Germinal center (tissue), 1 donor: Measurements from ENCODE around the gene MAMDC4.
"Not testable (repeated sequence)": the region's sequence is repeated elsewhere in the genome, so short reads cannot be mapped to it uniquely, and the experiment has no call there.

Source experiments
- DNase-seq: peaks from one replicate; pipeline ENCODE4 v3.0.0; 2012; ENCODE audit warnings: mixed read lengths, low spot score

MAMDC4 gene

GRCh38 chr9:136839229-136840139 lies 12.7 kb upstream of the MAMDC4 start:
- no peak for DNase-seq

DNA sequence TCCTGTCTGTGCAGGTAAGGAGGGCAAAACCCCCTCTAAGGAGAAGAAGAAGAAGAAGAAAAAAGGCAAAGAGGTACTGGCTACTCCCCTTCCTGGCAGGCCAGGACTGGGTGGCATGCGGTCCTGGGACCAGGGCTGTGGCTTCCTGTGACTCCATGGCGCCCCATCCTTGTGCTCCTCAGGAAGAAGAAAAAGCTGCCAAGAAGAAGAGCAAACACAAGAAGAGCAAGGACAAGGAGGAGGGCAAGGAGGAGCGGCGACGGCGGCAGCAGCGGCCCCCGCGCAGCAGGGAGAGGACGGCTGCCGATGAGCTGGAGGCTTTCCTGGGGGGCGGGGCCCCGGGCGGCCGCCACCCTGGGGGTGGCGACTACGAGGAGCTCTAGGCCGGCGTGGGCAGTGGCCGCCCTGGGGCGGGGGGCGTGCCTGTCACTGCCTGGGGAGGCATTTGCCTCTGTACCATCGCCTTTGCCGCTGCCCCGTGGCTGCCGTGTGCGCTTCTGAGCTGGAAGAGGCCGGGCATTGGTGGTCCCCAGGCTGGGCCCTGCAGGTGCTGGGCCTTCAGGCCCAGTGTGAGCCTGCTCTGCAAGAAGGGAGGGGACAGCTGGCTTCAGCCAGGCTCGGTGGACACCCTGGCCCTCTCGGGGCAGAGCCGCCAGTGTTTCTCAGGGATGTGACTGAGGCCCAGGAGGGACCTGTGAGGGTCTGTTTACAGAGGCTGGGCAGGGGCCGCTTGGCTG lies 11.8 kb upstream of the MAMDC4 start:
- no peak for DNase-seq

DNA sequence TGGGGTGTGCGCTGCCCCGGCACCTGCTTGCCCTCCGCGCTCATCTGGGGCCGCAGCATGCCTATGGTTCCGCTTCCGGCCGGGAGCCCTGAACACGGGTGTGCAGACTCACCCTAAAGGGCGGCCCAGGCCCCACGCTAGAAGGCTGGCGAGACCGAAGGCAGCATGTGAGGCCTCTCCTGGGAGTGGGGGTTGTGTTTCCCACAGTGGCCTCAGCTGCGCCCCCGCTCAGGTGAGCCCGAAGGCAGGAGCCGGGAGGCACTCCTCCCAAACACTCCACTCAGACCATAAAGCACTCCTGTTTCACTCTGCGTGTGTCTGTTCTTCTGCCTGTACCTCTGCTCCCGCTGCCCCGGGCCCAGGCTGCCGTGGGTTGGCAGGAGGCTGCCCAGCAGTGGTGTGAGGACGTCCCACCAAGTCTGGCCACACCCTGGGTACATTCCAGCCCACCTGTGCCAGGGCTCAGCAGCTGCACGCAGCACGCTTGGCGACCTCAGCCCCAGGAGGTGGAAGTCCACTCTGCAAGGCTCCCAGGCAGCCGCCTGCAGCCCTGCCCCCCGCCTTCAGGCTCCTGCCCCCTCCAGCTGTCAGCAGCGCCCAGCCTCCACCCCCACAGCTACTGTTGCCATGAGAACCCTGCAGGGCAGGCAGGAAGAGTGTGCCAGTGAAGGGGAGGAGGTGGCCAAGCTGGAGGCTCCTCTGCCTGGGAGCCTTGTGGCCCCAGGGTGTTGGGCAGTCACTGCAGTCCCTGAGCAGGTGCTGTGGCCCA lies 11.1 kb upstream of the MAMDC4 start:
- no peak for DNase-seq

DNA sequence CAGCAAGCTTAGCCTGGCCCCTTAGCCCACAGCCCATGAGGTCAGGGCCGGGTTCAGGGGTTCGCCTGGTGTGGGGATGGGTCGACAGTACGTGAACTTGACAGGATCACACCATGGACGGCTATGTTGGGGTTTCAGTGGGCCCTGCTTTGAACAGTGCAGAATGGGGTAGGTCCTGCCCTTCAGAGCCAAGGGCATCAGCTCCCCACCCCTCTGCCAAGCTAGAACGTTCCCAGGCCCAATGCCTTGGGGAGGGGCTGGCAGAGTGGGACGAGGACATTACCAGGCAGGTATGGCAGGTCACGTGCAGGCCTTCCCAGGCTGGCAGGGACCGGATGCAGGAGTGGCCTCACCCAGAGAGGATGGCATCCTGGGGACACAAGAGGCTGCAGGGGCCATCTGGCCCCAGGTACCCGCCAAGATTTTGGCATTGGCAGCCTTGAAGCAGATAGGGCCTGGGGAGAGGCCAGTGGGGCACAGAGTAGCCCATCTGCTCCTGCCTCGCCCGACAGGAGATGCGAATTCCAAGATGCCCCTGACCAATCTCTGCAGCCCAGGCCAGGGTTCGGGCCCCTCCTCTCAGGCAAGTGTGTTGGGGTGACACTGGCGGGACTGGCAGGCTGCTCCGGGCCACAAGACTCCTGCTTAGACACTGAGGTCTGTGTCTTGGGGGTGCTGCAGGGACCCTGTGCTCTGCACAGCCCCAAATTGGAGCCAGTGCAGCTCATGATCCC lies 10.3 kb upstream of the MAMDC4 start:
- not testable (repeated sequence) for DNase-seq

- peak; percentile 81 for DNase-seq
Observed at GRCh38 chr9:136842380-136842948, 9.7 kb upstream of the MAMDC4 start, which contains the start of gene AJM1. TSS of gene AJM1 (plus strand) at chr9:136842478. CDS start at chr9:136844415, 1,937 bp downstream.

GRCh38 chr9:136843159-136843800 lies 8.9 kb upstream of the MAMDC4 start:
- DNase-seq = not testable (repeated sequence)

- DNase-seq = not testable (repeated sequence)
Observed at GRCh38 chr9:136843801-136844740, 8.1 kb upstream of the MAMDC4 start.

DNA sequence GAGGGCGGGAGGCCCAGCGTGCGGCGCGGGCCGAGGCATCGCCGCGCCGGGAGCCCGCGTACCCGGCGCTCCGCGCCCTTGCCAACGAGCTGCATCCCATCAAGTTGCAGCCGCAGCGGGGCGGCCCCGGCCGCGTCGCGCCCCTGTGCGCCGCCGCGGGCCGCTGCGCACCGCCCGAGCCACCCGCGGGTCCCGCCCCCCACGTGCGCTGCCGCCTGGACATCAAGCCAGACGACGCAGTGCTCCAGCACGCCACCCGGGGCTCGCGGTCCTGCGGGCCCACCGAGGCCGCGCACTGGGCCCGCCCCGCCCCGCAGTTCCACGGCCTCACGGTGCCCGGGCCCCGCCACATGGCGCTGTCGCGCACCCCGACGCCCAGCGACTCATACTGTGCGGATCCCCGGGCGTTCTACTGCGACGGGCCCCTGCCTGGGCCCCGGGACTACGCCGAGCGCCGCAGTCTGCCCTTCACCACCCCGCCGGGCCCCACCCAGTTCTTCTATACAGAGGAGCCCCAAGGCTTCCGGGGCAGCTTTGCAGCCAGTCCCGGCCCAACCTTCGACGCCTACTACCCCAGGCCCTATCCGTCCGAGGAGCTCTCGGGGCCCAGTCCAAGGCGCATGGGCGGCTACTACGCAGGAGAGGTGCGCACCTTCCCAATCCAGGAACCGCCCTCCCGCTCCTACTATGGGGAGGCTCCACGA lies 7.2 kb upstream of the MAMDC4 start:
- DNase-seq = no peak

DNA sequence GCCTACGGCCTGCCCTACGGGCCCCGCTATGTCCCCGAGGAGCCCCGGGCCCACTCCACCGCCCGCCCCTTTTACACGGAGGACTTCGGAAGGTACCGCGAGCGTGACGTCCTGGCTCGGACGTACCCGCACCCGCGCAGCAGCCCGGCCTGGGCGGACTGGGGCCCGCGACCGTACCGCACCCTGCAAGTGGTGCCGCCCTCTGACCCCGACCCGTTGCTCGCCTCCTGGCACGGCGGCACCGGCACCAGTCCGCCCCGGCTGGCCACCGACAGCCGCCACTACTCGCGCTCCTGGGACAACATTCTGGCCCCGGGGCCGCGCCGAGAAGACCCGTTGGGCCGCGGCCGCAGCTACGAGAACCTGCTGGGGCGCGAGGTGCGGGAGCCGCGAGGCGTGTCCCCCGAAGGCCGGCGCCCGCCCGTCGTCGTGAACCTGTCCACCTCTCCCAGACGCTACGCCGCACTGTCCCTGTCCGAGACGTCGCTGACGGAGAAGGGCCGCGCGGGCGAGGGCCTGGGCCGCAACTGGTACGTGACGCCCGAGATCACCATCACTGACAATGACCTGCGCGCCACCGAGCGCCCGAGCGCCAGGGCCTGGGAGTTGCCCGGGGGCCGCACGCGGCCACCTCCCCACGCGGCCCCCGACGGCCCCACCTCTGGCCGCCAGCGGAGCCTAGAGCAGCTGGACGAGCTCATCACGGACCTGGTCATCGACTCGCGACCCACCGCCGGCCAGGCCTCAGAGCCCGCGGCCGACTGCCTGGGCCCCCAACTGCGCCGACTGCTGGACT lies 6.5 kb upstream of the MAMDC4 start:
- no peak for DNase-seq

DNA sequence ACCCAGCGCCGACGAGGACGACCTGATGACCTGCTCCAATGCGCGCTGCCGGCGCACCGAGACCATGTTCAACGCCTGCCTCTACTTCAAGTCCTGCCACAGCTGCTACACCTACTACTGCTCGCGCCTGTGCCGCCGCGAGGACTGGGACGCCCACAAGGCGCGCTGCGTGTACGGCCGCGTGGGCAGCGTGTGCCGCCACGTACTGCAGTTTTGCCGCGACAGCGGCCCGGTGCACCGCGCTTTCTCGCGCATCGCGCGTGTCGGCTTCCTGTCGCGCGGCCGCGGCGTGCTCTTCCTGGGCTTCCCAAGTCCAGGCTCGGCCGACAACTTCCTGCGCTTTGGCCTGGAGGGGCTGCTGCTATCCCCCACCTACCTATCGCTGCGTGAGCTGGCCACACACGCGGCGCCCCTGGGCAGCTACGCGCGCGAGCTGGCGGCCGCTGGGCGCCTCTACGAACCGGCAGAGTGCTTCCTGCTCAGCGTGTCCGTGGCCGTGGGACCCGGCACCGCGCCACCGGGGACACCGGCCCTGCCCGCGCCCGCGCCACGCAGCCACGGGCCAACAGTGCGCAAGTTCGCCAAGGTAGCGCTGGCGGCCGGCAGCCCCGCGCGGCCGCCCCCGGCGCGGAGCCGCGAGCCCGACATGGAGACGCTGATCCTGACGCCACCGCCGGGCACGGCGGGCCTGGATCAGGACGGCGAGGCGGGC lies 5.6 kb upstream of the MAMDC4 start:
- DNase-seq = no peak

DNA sequence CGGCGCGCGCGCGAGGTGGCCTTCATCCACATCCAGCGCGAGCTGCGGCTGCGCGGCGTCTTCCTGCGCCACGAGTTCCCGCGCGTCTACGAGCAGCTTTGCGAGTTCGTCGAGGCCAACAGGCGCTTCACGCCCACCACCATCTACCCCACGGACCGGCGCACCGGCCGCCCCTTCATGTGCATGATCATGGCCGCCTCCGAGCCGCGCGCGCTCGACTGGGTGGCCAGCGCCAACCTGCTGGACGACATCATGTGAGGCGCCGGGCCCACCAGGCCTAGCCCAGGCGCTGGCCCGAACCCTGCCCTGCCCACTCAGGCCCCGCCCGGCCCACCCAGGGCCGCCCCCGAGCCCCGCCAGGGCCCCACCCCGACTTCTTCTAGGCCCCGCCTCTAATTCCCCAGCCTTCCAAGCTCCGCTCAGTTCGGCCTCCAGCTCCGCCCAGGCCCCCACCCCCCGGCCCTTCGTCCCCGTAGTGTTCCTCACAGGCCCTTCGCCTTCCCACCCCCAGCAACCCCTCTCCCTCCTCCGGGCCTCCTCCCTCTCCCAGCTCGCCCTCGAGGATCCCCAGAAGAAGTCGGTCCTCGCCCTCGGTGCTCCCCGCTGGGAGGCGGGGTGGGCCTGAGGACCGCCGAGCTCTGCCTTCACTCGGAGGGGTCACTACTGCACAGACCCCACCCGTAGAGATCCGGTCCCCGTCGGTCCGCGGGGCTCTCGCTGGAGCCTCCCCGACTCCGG lies 4.9 kb upstream of the MAMDC4 start:
- DNase-seq = peak; percentile 11

DNA sequence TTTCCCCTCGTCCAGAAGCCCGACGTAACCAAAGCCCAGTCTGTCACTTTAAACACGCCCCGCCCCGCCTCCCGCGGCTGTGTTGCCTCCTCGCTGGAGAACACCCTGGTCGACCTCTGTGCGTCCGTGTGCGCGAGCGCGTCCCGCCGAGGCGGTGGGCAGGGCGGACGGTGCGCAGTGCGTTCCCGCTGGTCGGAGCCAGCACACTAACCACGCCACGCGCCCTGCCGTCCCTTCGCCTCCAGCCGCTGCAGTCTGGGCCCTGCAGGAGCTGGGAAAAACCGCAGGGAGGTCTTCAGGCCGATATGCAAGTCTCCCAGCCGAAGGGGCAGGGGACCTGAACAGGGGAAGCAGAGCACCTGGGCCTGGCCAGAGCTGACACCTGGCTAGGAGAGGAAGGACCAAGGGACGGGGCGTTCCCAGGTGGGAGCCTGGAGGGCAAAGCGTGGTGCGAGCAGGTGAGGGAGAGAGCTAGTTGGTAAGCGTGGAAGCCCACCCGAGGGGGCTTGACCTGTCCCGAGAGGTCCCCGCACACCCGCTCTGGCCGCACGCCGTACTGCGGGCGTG lies 4.2 kb upstream of the MAMDC4 start:
- DNase-seq = peak; percentile 41

GRCh38 chr9:136848393-136849037 lies 3.6 kb upstream of the MAMDC4 start:
- peak; percentile 56 for DNase-seq

- DNase-seq = peak; percentile 99
Observed at GRCh38 chr9:136849038-136849959, 2.8 kb upstream of the MAMDC4 start, which contains the start of gene PHPT1. TSS of gene PHPT1 (plus strand) at chr9:136849409. CDS start at chr9:136849431, 22 bp downstream.
